HG02870 (cell line): ENCODE results near the gene ACSL6.
A peak's percentile ranks its signal among the peaks of the same experiment; 100 is the strongest.

Source experiments
- ATAC-seq: cut with Tn5 transposase; IDR thresholded peaks from one replicate; pipeline ENCODE4 v1.9.1; 2021; ENCODE audit warnings: mild to moderate bottlenecking, moderate library complexity; ENCODE audit not compliant: unreplicated experiment

ACSL6 gene

GRCh38 chr5:132049093-132049492 lies 37.6 kb upstream of the ACSL6 start:
- ATAC-seq, result no peak

- no peak for ATAC-seq
Observed at GRCh38 chr5:132046880-132047299, 35.4 kb upstream of the ACSL6 start.

GRCh38 chr5:132044207-132044606 lies 32.7 kb upstream of the ACSL6 start:
- no peak for ATAC-seq

DNA sequence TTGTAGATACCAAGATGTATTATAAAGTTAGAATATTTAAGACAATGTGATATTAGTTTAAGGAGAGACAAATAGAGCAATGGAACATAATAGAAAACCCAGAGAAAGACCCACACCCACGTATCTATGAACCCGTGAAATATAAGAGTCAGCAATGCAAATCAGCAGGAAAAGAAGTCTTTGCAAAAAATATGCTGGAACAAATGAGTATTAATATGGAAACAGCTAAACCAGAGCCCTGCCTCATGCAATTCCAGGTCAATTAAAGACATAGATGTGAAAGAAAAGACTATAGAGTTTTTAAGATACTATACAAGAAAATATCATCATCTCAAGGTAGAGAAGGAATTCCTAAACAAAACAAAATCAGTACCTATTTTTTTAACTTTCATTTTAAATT lies 25.9 kb upstream of the ACSL6 start:
- ATAC-seq, result no peak

DNA sequence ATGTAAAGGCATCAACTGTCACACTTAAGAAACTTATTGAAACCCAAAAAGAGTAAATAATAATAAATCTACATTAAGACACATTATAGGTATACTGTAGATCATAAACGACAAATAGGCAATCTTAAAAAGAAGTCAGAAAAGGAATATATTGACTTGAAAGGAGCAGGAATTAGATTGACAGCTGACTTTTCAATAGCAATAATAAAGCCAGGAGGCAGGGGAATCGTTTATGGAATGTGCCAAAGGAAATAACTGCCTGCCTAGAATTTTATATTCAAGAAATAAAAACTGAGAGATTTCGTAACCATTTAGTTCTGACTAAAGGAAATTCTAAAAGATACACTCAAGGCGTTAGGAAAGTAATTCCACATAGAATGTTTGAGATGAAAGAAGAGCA lies 21.7 kb upstream of the ACSL6 start:
- ATAC-seq, result no peak

GRCh38 chr5:132032196-132032595 lies 20.7 kb upstream of the ACSL6 start:
- no peak for ATAC-seq

GRCh38 chr5:132030610-132031009 lies 19.2 kb upstream of the ACSL6 start:
- no peak for ATAC-seq

DNA sequence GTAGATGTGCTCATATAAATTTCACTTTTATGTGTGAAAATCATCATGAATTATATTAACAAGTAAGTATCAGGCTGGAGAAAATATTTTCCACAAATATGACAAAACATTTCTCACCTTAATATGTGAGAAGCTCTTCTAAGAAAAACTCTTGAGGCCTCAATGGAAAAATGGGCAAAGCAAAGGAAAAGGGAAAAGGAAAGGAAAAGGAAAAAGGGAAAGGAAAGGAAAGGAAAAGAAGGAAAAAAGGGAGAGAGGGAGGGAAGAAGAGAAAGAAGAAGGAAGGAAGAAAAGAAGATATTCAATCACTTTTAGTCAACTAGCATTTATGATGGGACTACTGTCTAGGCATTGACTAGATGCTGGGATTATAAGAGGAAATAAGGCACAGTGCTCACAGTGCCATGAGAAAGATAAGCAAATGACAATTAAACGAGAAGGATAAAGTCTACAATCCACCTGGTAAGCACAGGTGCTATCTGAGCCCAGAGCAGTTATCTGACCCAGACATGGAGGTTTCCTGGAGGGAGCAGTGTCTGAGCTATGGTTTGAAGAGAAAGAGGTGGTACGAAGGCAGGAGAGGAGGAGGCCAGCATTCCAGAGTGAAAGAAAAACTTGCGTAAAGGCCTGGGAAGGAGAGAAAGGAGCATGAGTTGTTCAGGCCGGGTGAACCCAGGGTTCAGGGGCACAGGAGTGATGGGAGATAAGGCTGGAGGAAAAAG lies 18.3 kb upstream of the ACSL6 start:
- no peak for ATAC-seq

DNA sequence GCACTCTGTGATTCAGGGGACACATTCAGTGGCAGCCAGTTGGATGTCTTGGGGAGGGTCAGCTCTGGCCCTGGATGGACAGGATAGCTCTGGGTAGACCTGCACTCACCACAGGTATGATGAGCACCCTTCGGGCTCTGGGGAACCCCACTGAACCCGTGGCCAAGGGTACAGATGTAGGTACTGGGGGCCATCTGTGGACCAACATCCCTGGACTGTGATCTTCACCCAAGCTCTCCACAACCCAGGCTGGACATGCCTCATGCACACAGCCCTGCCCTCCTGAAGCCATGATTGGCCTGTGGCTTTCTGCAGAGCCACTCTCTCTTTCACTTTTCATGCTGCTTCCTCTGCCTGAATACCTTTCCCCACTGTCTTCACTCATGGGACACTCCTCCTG lies 15.6 kb upstream of the ACSL6 start:
- ATAC-seq, result peak; percentile 50

DNA sequence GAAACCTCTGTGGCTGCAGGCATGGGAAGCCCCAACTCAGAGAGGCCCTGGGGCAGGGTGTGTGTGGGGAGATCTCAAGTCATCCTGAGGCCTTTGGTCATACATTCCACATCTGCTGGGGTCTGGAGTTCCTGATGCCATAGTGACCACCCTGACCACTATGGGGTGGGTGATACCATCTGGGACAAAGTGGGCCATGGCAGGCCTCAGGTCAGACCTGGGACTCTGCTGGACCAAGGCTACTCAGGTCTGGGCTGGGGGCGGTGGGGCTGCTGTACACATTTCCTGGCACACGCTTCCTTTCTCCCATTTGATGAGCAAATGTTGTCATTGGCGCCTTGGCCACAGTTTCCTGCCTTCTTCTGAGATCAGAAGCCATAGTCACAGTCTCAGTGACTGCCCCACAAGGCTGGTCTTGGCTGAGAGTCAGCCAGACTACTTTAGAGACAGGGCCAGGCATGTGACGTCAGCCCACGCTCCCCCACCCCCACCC lies 15.1 kb upstream of the ACSL6 start:
- no peak for ATAC-seq

DNA sequence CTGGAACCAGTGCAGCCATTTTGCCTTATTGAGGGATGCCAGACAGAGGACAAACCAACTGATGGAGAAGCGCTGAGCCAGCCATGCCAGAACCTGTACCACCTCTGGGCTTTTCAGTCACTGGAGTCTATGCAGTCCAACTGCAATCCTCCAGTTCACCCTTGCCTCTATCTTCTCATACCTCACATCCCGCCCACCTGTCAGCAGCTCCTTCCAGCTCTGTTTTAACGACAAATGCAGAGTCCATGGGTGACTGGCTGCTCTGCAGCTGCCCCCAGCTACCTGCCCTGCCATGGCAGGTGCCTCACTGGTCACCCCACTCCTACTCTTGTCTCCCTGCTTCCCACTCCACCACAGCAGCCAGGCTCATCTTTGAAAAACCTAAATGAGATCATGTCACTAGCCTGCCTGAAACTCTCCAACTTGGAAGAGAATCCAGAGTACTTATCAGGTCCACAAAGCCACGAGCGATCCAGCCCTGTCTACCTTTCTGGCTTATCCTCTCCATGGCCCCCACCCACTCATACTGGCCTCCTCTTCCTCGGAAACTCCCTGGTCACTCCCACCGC lies 14.0 kb upstream of the ACSL6 start:
- no peak for ATAC-seq

DNA sequence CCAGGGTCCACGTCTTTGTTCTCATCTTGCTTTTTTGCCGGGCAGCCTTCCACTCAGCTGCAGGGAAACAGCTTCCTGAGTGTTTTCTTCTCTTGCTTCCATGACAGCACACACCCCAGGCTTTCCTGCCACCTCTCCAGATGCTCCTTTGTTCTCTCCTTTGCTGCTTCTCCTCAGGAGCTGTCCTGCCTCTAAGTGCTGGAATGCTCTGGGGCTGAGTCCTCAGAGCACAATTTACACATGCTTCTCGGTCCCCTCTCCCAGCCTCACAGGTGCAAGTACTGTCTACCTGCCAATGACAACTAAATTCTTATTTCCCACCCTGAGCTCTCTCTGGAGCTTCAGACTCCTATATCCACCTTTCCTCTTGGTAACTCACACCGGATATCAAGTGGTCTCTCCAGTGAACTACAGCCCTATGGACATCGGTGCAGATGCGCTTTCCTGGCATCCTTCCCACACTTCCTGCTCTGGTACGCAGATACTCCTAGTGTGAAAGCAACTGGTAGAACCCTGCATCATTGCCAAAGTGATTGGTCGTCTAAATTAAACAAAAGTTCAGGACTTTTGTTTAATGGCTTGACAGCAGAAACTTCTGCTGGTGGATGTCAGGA lies 13.4 kb upstream of the ACSL6 start:
- no peak for ATAC-seq

GRCh38 chr5:132024117-132024435 lies 12.6 kb upstream of the ACSL6 start:
- ATAC-seq, result no peak

- ATAC-seq, result no peak
Observed at GRCh38 chr5:132023258-132024116, 12.0 kb upstream of the ACSL6 start.

DNA sequence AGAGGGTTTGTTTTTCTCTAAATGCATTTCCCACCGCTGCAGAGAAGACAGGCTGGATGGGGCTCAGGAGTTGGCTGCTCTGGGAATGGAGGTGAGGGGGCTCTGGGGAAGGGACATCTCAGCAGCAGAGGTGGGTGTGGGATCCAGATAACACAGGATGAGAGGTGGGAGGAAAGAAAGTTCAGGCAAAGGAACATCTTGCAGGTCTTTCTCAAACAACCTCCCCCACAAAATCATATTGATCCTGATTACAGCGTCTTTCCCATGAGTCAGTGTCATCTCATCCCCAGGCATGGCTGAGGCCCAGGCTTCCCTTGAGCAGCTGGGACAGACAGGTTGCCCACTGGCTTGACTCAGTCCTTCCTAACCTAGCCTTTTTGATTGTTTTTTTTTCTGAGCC lies 11.3 kb upstream of the ACSL6 start:
- ATAC-seq, result no peak

DNA sequence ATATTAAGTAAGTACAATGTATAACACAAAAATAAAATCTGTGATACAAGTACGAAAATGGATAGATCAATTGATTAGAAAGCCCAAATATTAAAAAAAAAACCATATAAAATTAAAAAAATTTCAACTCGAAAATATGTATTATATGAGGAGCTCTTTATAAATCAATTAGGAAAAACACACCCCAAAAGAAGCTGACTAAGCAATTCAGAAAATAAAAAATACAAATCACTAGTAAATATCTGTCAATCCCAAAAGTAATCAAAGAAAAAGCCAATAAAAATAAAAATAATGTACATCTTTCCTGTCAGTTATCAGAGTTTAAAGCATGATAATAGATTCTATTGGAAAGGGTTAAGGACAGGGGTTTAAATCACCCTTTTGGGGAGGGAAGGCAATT lies 10.2 kb upstream of the ACSL6 start:
- no peak for ATAC-seq

DNA sequence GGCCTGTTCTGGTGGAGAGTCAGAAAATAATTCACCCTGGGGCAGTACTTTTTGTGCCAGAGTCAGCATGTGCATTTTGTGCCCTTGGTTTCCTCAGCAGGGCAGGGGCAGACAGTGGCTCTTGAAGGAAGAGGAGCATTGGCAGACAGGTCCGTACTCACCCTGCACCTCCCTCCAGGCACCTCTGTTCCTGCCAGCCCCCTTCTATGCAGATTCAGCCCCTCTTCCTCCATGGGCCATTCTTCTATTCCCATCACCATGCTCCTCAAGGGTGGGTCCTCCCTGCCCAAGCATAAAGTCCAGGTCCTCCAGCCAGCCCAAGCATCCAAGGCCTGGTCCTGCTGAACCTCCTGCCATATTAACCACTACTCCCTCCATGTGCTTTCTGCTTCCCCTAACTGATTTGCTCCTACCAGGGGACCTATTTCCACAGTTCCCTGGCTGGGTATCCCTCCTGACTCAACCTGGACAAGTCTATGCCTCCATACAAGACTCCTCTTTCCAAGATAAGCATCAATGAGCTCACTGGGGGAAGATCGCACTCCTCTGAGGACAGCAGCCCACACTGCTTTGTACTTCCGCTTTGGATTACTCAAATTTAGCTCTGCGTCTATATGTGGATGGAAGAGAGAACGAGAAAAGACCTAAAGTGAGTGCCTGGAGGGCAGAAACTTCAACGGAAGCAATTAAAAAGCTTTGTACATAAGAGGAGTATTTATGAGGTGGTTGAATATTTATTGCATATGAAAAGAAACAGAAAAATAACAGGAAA lies 9.3 kb upstream of the ACSL6 start:
- ATAC-seq, result peak; percentile 13

GRCh38 chr5:132019857-132020555 lies 8.5 kb upstream of the ACSL6 start:
- ATAC-seq, result peak; percentile 97

GRCh38 chr5:132019337-132019736 lies 7.9 kb upstream of the ACSL6 start:
- ATAC-seq, result no peak
